ENCODE measurements around the gene ZNF488. TPM values are rescaled to one million over a fixed set of nuclear protein-coding genes. Genes with fewer than 3 reads are reported as not detected.

ZNF488 gene
- total RNA-seq, 4 donors from 2014 or later, result 0.19 TPM; not detected in 3

DNA sequence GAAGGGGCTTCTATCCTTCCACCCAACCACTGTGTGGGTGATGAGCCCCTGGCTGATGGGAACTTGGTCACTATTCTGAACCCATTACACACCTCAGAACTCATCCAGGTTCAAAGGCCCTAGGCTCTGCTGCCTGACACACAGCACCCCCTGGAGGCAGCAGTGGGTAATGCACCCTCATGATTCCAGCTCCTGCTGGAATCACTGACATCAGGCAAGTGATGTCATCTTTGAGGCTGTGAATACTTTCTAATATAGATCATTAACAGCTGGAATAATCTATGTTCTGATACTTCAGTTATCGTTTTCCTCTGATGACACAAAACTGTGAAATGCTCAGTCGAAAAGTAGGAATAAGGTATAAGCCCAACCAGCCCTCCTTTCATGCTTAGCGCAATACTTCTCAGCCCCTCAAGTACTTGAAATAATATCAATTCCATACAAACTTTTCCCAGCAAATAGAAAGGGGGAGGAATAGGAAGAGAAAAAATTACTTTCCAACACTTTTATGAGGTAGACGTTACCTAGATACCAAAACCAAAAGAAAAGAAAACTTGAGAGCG, 43.4 kb downstream of the ZNF488 start:
- TF ChIP-seq, protein P1, sequence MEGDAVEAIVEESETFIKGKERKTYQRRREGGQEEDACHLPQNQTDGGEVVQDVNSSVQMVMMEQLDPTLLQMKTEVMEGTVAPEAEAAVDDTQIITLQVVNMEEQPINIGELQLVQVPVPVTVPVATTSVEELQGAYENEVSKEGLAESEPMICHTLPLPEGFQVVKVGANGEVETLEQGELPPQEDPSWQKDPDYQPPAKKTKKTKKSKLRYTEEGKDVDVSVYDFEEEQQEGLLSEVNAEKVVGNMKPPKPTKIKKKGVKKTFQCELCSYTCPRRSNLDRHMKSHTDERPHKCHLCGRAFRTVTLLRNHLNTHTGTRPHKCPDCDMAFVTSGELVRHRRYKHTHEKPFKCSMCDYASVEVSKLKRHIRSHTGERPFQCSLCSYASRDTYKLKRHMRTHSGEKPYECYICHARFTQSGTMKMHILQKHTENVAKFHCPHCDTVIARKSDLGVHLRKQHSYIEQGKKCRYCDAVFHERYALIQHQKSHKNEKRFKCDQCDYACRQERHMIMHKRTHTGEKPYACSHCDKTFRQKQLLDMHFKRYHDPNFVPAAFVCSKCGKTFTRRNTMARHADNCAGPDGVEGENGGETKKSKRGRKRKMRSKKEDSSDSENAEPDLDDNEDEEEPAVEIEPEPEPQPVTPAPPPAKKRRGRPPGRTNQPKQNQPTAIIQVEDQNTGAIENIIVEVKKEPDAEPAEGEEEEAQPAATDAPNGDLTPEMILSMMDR (IDR thresholded peaks at IDR 0.05; ENCODE audit: low read depth), result no peak

DNA sequence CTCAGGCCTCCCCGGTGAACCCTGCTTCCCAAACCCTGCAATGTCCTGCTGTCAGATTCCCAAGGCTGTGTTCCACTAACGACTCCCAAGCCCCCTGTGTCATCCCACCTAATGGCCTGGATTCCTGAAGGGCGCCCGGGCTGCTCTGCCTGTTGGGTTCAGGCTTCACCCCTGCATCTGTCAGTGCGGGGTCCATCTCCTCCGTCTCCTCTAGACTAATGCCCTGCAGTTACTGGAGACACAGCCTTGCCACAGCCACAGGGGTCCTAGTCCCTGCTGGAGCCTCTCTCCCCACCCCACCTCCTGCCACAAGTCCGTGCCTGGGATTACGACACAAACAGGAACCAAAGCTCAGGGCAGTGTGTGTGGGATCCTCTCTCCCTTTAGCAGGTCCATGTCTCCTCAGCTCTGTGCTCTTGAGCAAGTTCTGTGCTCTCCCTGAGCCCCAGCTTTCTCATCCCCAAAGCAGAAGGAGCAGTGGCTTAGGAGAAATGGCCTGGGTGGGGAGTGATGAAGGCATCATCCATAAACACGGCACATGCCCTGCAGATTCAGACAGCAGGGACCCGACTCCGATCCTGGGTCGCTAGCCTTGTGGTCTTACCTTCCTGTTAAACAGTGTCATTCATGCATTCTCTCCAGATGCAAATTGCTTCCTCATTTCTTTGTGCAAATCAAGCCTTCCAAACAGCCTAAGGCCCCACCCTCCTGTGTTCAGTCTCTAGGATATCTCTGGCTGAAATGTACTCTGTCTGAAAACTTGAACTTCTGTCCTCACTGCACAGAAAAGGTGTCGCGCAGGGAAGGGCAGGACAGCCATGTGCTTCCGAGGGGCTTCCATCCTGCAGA, 44.1 kb downstream of the ZNF488 start:
- TF ChIP-seq, protein P1 (IDR thresholded peaks at IDR 0.05; ENCODE audit: low read depth), result no peak

DNA sequence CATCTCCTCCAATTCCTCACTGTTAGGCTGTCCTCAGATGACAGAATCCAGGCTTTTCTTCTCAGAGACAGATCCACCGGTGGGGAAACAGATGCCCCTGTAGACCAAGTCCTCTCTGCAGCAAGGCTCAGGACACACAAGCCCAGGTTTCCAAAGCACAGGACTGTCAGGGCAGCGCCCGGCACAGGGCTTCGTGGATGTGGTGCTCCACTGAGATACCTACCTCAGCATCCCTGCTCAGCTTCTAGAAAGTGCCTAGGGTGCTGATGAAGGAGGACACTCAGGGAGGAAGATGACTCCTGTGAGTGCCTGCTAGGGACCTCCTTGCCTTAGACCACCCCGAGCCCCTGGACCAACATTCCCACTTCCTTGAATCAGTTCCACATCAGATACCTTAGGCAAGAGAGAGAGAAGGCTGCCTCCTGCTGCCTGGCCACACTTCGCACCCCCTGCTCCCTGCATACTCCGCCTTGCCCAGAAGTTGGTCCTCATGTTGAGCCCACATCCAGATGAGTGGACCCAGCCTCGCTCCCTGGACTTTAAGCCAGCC, 44.8 kb downstream of the ZNF488 start:
- TF ChIP-seq, protein P1 (IDR thresholded peaks at IDR 0.05; ENCODE audit: low read depth), result no peak

DNA sequence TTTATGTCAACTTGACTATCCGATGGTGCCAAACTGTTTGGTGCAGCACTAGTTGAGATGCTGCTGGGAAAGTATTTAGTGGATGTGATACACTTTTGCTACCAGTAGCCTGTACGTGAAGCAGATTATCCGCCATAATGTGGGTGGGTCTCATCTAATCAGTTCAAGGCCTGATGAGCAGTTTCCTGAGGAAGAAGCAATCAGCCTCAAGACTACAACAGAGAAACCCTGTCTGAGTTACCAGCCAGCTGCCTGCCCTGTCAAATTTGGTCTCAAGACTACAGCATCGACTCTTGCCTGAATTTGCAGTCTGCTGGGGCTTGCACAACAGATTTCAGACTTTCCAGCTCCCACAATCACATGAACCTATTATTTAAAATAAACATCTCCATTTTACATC, 46.8 kb downstream of the ZNF488 start:
- TF ChIP-seq, protein P1 (IDR thresholded peaks at IDR 0.05; ENCODE audit: low read depth), result no peak

DNA sequence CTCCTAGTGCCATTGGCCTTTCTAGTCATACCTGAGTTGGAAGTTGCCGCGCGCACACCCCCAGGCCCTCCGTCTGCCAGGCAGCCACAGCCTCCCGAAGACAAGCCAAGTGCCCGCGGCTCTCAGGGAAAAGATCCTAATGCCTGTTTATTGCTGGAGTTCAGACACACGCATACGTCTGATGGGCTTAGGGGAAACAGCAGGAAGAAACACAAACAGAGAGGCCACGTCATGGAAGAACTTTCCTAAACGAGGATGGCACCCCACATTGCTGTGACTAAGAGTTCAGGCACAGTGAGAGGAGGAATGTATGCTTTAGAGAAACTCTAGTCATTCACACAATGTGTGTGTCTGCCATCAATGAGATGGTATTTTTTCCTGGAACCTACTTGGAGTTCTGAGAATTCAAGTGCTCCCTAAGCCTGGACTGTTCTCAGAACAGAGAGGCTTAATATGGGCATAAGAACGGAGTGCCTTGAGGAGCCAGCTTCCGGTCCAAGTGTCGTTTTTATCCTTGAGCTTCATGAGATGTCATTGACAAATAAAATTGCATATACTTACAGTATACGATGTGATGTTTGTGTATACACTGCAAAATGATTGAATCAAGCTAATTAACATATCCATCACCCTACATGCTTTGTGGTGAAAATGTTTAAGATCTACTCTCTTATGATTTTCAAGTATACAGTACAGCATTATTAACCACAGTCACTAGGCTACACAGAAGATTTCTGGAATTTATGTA, 47.5 kb downstream of the ZNF488 start:
- TF ChIP-seq, protein P1 (IDR thresholded peaks at IDR 0.05; ENCODE audit: low read depth), result no peak

DNA sequence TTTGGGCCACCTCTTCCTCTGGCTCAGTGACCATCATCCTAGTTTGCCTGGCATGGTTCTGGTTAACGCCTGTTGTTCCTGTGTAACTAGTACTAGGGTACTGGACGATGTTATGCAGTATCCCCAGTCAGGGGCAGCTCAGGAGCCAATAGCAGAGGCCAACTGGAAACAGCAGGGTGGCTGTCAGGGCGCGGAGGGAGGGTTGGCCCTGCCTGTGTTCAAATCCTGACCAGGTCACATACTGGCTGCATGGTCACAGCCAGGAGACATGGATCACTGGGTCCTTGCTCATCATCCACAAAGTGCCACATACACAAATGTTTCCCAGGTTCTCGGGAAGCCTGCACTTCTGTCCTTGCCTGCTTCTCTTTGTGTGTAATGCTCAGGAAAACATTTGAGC, 48.2 kb downstream of the ZNF488 start:
- TF ChIP-seq, protein P1 (IDR thresholded peaks at IDR 0.05; ENCODE audit: low read depth), result no peak
